Cortex of kidney (tissue), 1 donor: Measurements from ENCODE around the gene SH2D2A.

Experiments used
- DNase-seq: peaks from one replicate; lab custom pipeline; 2025; lab: John Stamatoyannopoulos, UW

SH2D2A gene

GRCh38 chr1:156847591-156848460 is 31.2 kb upstream of the SH2D2A start:
- no peak for DNase-seq

GRCh38 chr1:156846643-156847042 is 30.0 kb upstream of the SH2D2A start:
- DNase-seq = no peak

- DNase-seq = no peak
Measured at GRCh38 chr1:156845953-156846545, 29.4 kb upstream of the SH2D2A start.

GRCh38 chr1:156845055-156845952 is 28.7 kb upstream of the SH2D2A start:
- no peak for DNase-seq

- DNase-seq = no peak
Measured at GRCh38 chr1:156844638-156845037, 28.0 kb upstream of the SH2D2A start.

- DNase-seq = no peak
Measured at GRCh38 chr1:156844102-156844501, 27.5 kb upstream of the SH2D2A start.

- DNase-seq = no peak
Measured at GRCh38 chr1:156842618-156843300, 26.1 kb upstream of the SH2D2A start.

- no peak for DNase-seq
Measured at GRCh38 chr1:156841295-156841855, 24.7 kb upstream of the SH2D2A start.

- no peak for DNase-seq
Measured at GRCh38 chr1:156840898-156841279, 24.2 kb upstream of the SH2D2A start.

GRCh38 chr1:156840186-156840897 is 23.7 kb upstream of the SH2D2A start:
- DNase-seq = no peak

GRCh38 chr1:156839426-156840109 is 22.9 kb upstream of the SH2D2A start:
- no peak for DNase-seq

- DNase-seq = no peak
Measured at GRCh38 chr1:156838972-156839371, 22.3 kb upstream of the SH2D2A start.

- DNase-seq = no peak
Measured at GRCh38 chr1:156836892-156837291, 20.2 kb upstream of the SH2D2A start.

- no peak for DNase-seq
Measured at GRCh38 chr1:156836041-156836654, 19.5 kb upstream of the SH2D2A start.

GRCh38 chr1:156834322-156834721 is 17.7 kb upstream of the SH2D2A start:
- DNase-seq = no peak

GRCh38 chr1:156833603-156834002 is 17.0 kb upstream of the SH2D2A start:
- DNase-seq = no peak

- no peak for DNase-seq
Measured at GRCh38 chr1:156832434-156832833, 15.8 kb upstream of the SH2D2A start.

GRCh38 chr1:156828400-156829124 is 11.9 kb upstream of the SH2D2A start:
- DNase-seq = no peak

- no peak for DNase-seq
Measured at GRCh38 chr1:156826630-156827029, 10.0 kb upstream of the SH2D2A start.
